MCF 10A (cell line): ENCODE results near the gene EPGN. TPM values are rescaled to one million over a fixed set of nuclear protein-coding genes. Genes with fewer than 3 reads are reported as not detected.
A peak's percentile ranks its signal among the peaks of the same experiment; 100 is the strongest.
"Not testable (repeated sequence)": the region's sequence is repeated elsewhere in the genome, so short reads cannot be mapped to it uniquely, and the experiment has no call there.

Experiments used
- BruUV-seq: library from RNA; stranded (reverse); fragments of 400-500 nt; replicated peaks from 2 replicates; lab custom pipeline; 2021; lab: Mats Ljungman, UMichigan
- CTCF ChIA-PET: fragments of 300-600 bp; sonication (Branson Sonifier 250); formaldehyde crosslinking; extraction: SDS; loops from one replicate; lab custom pipeline; 2021; ENCODE audit warnings: antibody characterized with exemption, inconsistent platforms; lab: Yijun Ruan, JAX
- POLR2A ChIA-PET: fragments of 300-600, 350-650 bp; sonication (Branson Sonifier 250); formaldehyde crosslinking; extraction: SDS; loops from one replicate; lab custom pipeline; 2020; ENCODE audit warnings: antibody characterized with exemption, inconsistent platforms; lab: Yijun Ruan, JAX
- DNase-seq: peaks from one replicate; pipeline ENCODE4 v3.0.0-alpha.2; 2018; ENCODE audit not compliant: unreplicated experiment
- H3K27ac Mint-ChIP-seq: one replicate; pipeline ENCODE4 v1.8.0; 2022; ENCODE audit warnings: mild to moderate bottlenecking, low read depth, mixed read lengths; ENCODE audit not compliant: unreplicated experiment
- H3K27me3 Mint-ChIP-seq: one replicate; pipeline ENCODE4 v1.8.0; 2022; ENCODE audit warnings: mixed read lengths; ENCODE audit not compliant: insufficient read depth, unreplicated experiment
- H3K36me3 Mint-ChIP-seq: one replicate; pipeline ENCODE4 v1.8.0; 2022; ENCODE audit warnings: mild to moderate bottlenecking, moderate library complexity, mixed read lengths; ENCODE audit not compliant: insufficient read depth, unreplicated experiment
- H3K4me1 Mint-ChIP-seq: one replicate; pipeline ENCODE4 v1.8.0; 2022; ENCODE audit warnings: mixed read lengths; ENCODE audit not compliant: insufficient read depth, unreplicated experiment
- H3K4me3 Mint-ChIP-seq: one replicate; pipeline ENCODE4 v1.8.0; 2022; ENCODE audit warnings: mild to moderate bottlenecking, moderate library complexity, mixed read lengths; ENCODE audit not compliant: unreplicated experiment
- H3K9me3 Mint-ChIP-seq: one replicate; pipeline ENCODE4 v1.8.0; 2022; ENCODE audit warnings: mixed read lengths; ENCODE audit not compliant: unreplicated experiment
- CTCF ChIP-seq: fragments of 200-600 bp; IDR thresholded peaks from one replicate; pipeline ENCODE4 v1.8.0; 2022; ENCODE audit warnings: antibody characterized with exemption, mild to moderate bottlenecking; ENCODE audit not compliant: unreplicated experiment
- intact Hi-C: fragments of 100-400 bp; cut with micrococcal nuclease; formaldehyde crosslinking; loops from 2 replicates; pipeline ENCODE4 v1.14.1; 2022
- total RNA-seq: library from RNA; stranded (reverse); gene quantifications from 2 replicates; pipeline ENCODE4 v1.2.3, GENCODE V29; 2022

The EPGN gene
- total RNA-seq, 1 experiment from 2014 or later, result 129 TPM

GRCh38 chr4:74335341-74336021, 27.2 kb downstream of the EPGN start:
- CTCF ChIA-PET, result no interaction called here
- H3K27ac Mint-ChIP-seq, result no peak overlapping the region
- no TSS peak for BruUV-seq
- H3K27me3 Mint-ChIP-seq, result no peaks in the 10 kb centered on the region
- intact Hi-C loops, result no loop called here
- peaks cover 5% of the 10 kb centered on the region for H3K9me3 Mint-ChIP-seq
- no peak overlapping the region for H3K4me3 Mint-ChIP-seq
- POLR2A ChIA-PET, result interaction anchor here (0.5 kb wide), 1 partner anchor 538 kb away, joined by 3 read pairs; no protein-coding TSS in a partner anchor
- TF ChIP-seq CTCF, result no peak
- no peaks in the 10 kb centered on the region for H3K36me3 Mint-ChIP-seq
- H3K4me1 Mint-ChIP-seq, result peaks cover 12% of the 10 kb centered on the region
- no peak for DNase-seq

- Mint-ChIP-seq H3K27ac (peak overlapping the region; percentile 26), H3K4me3 (no peak overlapping the region), H3K4me1 (peaks cover 12% of the 10 kb centered on the region), H3K9me3 (peaks cover 13% of the 10 kb centered on the region), H3K36me3 (no peaks in the 10 kb centered on the region), H3K27me3 (no peaks in the 10 kb centered on the region)
- ChIA-PET POLR2A (interaction anchor here (0.9 to 2.7 kb wide), 6 partner anchors 10 to 26 kb away, joined by 3 to 10 read pairs (median 4); partner anchors contain the start of gene EREG), CTCF (interaction anchor here (1.1 kb wide), 1 partner anchor 14 kb away, joined by 3 read pairs; no protein-coding TSS in a partner anchor)
- no peak for TF ChIP-seq CTCF
- no TSS peak for BruUV-seq
- intact Hi-C loops, result no loop called here
- peak; percentile 79 for DNase-seq
Measured at GRCh38 chr4:74338792-74339333, 30.6 kb downstream of the EPGN start.

- Mint-ChIP-seq H3K4me3 (no peak overlapping the region), H3K27me3 (no peaks in the 10 kb centered on the region), H3K4me1 (peaks cover 12% of the 10 kb centered on the region), H3K9me3 (peaks cover 12% of the 10 kb centered on the region), H3K36me3 (peaks cover 3% of the 10 kb centered on the region), H3K27ac (peak overlapping the region; percentile 26)
- POLR2A ChIA-PET, result interaction anchor here (2.0 to 2.7 kb wide), 2 partner anchors 11 to 17 kb away, joined by 6 to 10 read pairs; no protein-coding TSS in a partner anchor
- intact Hi-C loops, result no loop called here
- TF ChIP-seq CTCF, result no peak
- no TSS peak for BruUV-seq
- no peak for DNase-seq
- CTCF ChIA-PET, result no interaction called here
Measured at GRCh38 chr4:74339501-74339900, 31.2 kb downstream of the EPGN start.

GRCh38 chr4:74340421-74340820, 32.2 kb downstream of the EPGN start:
- H3K4me3 Mint-ChIP-seq, intact Hi-C loops, H3K36me3 Mint-ChIP-seq, H3K27ac Mint-ChIP-seq, CTCF ChIA-PET, DNase-seq, H3K27me3 Mint-ChIP-seq, BruUV-seq: not testable (repeated sequence)
- POLR2A ChIA-PET, result interaction anchor here (0.7 to 2.0 kb wide), 2 partner anchors 18 to 72 kb away, joined by 3 to 6 read pairs; no protein-coding TSS in a partner anchor
- peaks cover 21% of the 10 kb centered on the region for H3K9me3 Mint-ChIP-seq
- peaks cover 12% of the 10 kb centered on the region for H3K4me1 Mint-ChIP-seq
